ENCODE data around the gene CCDC34. TPM values are rescaled to one million over a fixed set of nuclear protein-coding genes. Genes with fewer than 3 reads are reported as not detected.

CCDC34 gene
- total and polyA plus RNA-seq, 2 experiments from 2014 or later: 10.1 to 56.0 TPM

DNA sequence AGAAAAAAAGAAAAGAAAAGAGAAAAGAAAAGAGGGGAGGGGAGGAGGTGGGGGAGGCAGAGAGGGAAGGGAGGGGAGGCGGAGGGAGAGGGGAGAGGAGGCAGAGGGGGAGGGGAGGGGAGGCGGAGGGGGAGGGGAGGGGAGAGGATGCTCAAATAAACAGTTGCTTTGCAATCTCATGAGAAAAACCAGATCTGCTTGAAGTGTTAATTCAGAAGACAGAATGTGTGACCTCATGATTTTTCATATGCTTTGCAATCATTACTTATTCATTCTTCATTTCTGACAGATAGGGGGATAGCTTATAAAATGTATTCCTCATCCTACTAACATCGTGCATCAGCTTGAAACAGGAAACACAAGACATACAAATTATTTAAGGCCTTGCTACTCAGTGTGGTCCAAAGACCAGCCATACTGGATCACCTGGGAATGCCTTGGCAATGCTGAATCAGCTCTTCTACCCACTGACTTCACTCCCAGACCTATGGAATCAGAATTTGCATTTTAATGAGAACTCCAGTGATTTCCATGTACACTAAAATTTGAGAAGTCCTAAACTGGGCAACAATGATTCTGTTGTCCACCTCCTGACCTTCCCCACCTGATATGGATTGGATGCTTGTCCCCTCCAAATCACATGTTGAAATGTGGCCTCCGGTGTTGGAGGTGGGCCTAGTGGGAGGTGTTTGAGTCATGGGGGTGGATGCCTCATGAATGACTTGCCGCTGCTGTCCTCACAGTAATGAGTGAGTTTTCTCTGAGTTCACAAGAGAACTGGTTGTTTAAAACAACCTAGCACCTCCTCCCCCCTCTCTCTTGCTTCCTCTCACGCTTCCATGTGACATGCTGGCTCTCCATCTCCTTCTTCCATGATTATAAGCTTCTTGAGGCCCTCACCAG lies 69.2 kb downstream of the CCDC34 start:
- H3K36me3 Mint-ChIP-seq (ENCODE audit: low read depth): peaks cover 30% of the 10 kb centered on the region
- H3K4me1 Mint-ChIP-seq: peaks cover 3% of the 10 kb centered on the region; the same call in 1 of the 3 replicates
- no peaks in the 10 kb centered on the region for H4K20me1 ChIP-seq (replicated peaks; ENCODE audit: insufficient read depth)
- H3K27ac Mint-ChIP-seq: no peak overlapping the region
- ATAC-seq: no peak
- H3K36me3 ChIP-seq (ENCODE audit: insufficient read depth): peaks cover 31% of the 10 kb centered on the region
- H3K79me2 ChIP-seq (replicated peaks; ENCODE audit: insufficient read depth): no peaks in the 10 kb centered on the region
- H3K9me3 Mint-ChIP-seq: peaks cover 34% of the 10 kb centered on the region
- H3K27me3 Mint-ChIP-seq (ENCODE audit: insufficient read depth, low read depth, poor library complexity): no peaks in the 10 kb centered on the region
- H3F3A ChIP-seq (replicated peaks; ENCODE audit: low read depth): no peaks in the 10 kb centered on the region
- TF ChIP-seq CREB1 (CRISPR knock-in tag; IDR thresholded peaks at IDR 0.05; ENCODE audit: low read depth) (no peak), EZH2phosphoT487 (IDR thresholded peaks at IDR 0.05; ENCODE audit: unreplicated experiment) (no peak), NANOG (IDR thresholded peaks at IDR 0.05; ENCODE audit: borderline replicate concordance) (no peak), EZH2 (IDR thresholded peaks at IDR 0.05; ENCODE audit: low read depth, unreplicated experiment) (no peak), JUNB (IDR thresholded peaks at IDR 0.05; ENCODE audit: unreplicated experiment) (no peak), ZNF114 (CRISPR knock-in tag; IDR thresholded peaks at IDR 0.05) (no peak), STAT1 (IDR thresholded peaks at IDR 0.05; ENCODE audit: unreplicated experiment) (no peak), ZNF331 (CRISPR knock-in tag; IDR thresholded peaks at IDR 0.05; ENCODE audit: low read depth) (no peak), POLR2AphosphoS5 (IDR thresholded peaks at IDR 0.05; ENCODE audit: low read depth) (no peak)
- TF ChIP-seq, protein P1, sequence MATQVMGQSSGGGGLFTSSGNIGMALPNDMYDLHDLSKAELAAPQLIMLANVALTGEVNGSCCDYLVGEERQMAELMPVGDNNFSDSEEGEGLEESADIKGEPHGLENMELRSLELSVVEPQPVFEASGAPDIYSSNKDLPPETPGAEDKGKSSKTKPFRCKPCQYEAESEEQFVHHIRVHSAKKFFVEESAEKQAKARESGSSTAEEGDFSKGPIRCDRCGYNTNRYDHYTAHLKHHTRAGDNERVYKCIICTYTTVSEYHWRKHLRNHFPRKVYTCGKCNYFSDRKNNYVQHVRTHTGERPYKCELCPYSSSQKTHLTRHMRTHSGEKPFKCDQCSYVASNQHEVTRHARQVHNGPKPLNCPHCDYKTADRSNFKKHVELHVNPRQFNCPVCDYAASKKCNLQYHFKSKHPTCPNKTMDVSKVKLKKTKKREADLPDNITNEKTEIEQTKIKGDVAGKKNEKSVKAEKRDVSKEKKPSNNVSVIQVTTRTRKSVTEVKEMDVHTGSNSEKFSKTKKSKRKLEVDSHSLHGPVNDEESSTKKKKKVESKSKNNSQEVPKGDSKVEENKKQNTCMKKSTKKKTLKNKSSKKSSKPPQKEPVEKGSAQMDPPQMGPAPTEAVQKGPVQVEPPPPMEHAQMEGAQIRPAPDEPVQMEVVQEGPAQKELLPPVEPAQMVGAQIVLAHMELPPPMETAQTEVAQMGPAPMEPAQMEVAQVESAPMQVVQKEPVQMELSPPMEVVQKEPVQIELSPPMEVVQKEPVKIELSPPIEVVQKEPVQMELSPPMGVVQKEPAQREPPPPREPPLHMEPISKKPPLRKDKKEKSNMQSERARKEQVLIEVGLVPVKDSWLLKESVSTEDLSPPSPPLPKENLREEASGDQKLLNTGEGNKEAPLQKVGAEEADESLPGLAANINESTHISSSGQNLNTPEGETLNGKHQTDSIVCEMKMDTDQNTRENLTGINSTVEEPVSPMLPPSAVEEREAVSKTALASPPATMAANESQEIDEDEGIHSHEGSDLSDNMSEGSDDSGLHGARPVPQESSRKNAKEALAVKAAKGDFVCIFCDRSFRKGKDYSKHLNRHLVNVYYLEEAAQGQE (IDR thresholded peaks at IDR 0.05; ENCODE audit: unreplicated experiment): no peak
- TF ChIP-seq, protein P2, sequence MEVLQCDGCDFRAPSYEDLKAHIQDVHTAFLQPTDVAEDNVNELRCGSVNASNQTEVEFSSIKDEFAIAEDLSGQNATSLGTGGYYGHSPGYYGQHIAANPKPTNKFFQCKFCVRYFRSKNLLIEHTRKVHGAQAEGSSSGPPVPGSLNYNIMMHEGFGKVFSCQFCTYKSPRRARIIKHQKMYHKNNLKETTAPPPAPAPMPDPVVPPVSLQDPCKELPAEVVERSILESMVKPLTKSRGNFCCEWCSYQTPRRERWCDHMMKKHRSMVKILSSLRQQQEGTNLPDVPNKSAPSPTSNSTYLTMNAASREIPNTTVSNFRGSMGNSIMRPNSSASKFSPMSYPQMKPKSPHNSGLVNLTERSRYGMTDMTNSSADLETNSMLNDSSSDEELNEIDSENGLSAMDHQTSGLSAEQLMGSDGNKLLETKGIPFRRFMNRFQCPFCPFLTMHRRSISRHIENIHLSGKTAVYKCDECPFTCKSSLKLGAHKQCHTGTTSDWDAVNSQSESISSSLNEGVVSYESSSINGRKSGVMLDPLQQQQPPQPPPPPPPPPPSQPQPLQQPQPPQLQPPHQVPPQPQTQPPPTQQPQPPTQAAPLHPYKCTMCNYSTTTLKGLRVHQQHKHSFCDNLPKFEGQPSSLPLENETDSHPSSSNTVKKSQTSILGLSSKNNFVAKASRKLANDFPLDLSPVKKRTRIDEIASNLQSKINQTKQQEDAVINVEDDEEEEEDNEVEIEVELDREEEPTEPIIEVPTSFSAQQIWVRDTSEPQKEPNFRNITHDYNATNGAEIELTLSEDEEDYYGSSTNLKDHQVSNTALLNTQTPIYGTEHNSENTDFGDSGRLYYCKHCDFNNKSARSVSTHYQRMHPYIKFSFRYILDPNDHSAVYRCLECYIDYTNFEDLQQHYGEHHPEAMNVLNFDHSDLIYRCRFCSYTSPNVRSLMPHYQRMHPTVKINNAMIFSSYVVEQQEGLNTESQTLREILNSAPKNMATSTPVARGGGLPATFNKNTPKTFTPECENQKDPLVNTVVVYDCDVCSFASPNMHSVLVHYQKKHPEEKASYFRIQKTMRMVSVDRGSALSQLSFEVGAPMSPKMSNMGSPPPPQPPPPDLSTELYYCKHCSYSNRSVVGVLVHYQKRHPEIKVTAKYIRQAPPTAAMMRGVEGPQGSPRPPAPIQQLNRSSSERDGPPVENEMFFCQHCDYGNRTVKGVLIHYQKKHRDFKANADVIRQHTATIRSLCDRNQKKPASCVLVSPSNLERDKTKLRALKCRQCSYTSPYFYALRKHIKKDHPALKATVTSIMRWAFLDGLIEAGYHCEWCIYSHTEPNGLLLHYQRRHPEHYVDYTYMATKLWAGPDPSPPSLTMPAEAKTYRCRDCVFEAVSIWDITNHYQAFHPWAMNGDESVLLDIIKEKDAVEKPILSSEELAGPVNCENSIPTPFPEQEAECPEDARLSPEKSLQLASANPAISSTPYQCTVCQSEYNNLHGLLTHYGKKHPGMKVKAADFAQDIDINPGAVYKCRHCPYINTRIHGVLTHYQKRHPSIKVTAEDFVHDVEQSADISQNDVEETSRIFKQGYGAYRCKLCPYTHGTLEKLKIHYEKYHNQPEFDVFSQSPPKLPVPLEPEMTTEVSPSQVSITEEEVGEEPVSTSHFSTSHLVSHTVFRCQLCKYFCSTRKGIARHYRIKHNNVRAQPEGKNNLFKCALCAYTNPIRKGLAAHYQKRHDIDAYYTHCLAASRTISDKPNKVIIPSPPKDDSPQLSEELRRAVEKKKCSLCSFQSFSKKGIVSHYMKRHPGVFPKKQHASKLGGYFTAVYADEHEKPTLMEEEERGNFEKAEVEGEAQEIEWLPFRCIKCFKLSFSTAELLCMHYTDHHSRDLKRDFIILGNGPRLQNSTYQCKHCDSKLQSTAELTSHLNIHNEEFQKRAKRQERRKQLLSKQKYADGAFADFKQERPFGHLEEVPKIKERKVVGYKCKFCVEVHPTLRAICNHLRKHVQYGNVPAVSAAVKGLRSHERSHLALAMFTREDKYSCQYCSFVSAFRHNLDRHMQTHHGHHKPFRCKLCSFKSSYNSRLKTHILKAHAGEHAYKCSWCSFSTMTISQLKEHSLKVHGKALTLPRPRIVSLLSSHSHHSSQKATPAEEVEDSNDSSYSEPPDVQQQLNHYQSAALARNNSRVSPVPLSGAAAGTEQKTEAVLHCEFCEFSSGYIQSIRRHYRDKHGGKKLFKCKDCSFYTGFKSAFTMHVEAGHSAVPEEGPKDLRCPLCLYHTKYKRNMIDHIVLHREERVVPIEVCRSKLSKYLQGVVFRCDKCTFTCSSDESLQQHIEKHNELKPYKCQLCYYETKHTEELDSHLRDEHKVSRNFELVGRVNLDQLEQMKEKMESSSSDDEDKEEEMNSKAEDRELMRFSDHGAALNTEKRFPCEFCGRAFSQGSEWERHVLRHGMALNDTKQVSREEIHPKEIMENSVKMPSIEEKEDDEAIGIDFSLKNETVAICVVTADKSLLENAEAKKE (CRISPR knock-in tag; IDR thresholded peaks at IDR 0.05): no peak
- TF ChIP-seq, protein P3, sequence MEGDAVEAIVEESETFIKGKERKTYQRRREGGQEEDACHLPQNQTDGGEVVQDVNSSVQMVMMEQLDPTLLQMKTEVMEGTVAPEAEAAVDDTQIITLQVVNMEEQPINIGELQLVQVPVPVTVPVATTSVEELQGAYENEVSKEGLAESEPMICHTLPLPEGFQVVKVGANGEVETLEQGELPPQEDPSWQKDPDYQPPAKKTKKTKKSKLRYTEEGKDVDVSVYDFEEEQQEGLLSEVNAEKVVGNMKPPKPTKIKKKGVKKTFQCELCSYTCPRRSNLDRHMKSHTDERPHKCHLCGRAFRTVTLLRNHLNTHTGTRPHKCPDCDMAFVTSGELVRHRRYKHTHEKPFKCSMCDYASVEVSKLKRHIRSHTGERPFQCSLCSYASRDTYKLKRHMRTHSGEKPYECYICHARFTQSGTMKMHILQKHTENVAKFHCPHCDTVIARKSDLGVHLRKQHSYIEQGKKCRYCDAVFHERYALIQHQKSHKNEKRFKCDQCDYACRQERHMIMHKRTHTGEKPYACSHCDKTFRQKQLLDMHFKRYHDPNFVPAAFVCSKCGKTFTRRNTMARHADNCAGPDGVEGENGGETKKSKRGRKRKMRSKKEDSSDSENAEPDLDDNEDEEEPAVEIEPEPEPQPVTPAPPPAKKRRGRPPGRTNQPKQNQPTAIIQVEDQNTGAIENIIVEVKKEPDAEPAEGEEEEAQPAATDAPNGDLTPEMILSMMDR (conservative IDR thresholded peaks at IDR 0.05; ENCODE audit: low read depth in 2 of 2): no peak
- TF ChIP-seq, protein P4, sequence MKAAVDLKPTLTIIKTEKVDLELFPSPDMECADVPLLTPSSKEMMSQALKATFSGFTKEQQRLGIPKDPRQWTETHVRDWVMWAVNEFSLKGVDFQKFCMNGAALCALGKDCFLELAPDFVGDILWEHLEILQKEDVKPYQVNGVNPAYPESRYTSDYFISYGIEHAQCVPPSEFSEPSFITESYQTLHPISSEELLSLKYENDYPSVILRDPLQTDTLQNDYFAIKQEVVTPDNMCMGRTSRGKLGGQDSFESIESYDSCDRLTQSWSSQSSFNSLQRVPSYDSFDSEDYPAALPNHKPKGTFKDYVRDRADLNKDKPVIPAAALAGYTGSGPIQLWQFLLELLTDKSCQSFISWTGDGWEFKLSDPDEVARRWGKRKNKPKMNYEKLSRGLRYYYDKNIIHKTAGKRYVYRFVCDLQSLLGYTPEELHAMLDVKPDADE (IDR thresholded peaks at IDR 0.05): no peak
- peak overlapping the region; percentile 49; the same call in 1 of the 2 replicates for H2AFZ ChIP-seq
- H3K4me2 ChIP-seq: no peak overlapping the region
- H3K4me1 ChIP-seq (ENCODE audit: insufficient read depth): no peaks in the 10 kb centered on the region; the same call in 1 of the 2 replicates
- H3K9me2 ChIP-seq (ENCODE audit: insufficient read depth): no peaks in the 10 kb centered on the region
- no peaks in the 10 kb centered on the region for H3K27me3 ChIP-seq (ENCODE audit: insufficient read depth)
- no peak overlapping the region for H3K27ac ChIP-seq (ENCODE audit: low read depth)
- H3K4me3 ChIP-seq: no peak overlapping the region
- H3K4me3 Mint-ChIP-seq: no peak overlapping the region
- DNase-seq (ENCODE audit: low spot score): no peak

All from GM23338 (cell line).